Calu3 (cell line): ENCODE data around the gene CDH5. TPM values are rescaled to one million over a fixed set of nuclear protein-coding genes. Genes with fewer than 3 reads are reported as not detected.

Experiments used
- BruUV-seq: library from RNA; stranded (reverse); fragments of 400-500 nt; replicated peaks from 2 replicates; lab custom pipeline; 2021; lab: Mats Ljungman, UMichigan
- CTCF ChIA-PET: fragments of 300-600 bp; sonication (Branson Sonifier 250); formaldehyde crosslinking; loops from one replicate; lab custom pipeline; 2022; ENCODE audit warnings: antibody characterized with exemption; lab: Charles Lee
- DNase-seq: peaks from one replicate; pipeline ENCODE4 v3.0.0; 2022
- H3K27ac Mint-ChIP-seq: one replicate; pipeline ENCODE4 v1.8.0; 2022; ENCODE audit warnings: mixed read lengths; ENCODE audit not compliant: unreplicated experiment
- H3K27me3 Mint-ChIP-seq: one replicate; pipeline ENCODE4 v1.8.0; 2022; ENCODE audit warnings: mixed read lengths; ENCODE audit not compliant: unreplicated experiment
- H3K36me3 Mint-ChIP-seq: one replicate; pipeline ENCODE4 v1.8.0; 2022; ENCODE audit warnings: mild to moderate bottlenecking, moderate library complexity, mixed read lengths; ENCODE audit not compliant: insufficient read depth, unreplicated experiment
- H3K4me1 Mint-ChIP-seq: one replicate; pipeline ENCODE4 v1.8.0; 2022; ENCODE audit warnings: mild to moderate bottlenecking, low read depth, mixed read lengths; ENCODE audit not compliant: unreplicated experiment
- H3K4me3 Mint-ChIP-seq: one replicate; pipeline ENCODE4 v1.8.0; 2022; ENCODE audit warnings: mild to moderate bottlenecking, low read depth, moderate library complexity, mixed read lengths; ENCODE audit not compliant: unreplicated experiment
- H3K9me3 Mint-ChIP-seq: one replicate; pipeline ENCODE4 v1.8.0; 2022; ENCODE audit warnings: low read depth, mixed read lengths; ENCODE audit not compliant: unreplicated experiment
- CTCF ChIP-seq: fragments of 200-600 bp; IDR thresholded peaks from one replicate; pipeline ENCODE4 v1.8.0; 2022; ENCODE audit warnings: antibody characterized with exemption; ENCODE audit not compliant: unreplicated experiment
- intact Hi-C: fragments of 100-400 bp; cut with micrococcal nuclease; formaldehyde crosslinking; loops from one replicate; pipeline ENCODE4 v1.10.0; 2022; ENCODE audit not compliant: unreplicated experiment
- total RNA-seq: library from RNA; stranded (reverse); gene quantifications from 2 replicates; pipeline ENCODE4 v1.2.3, GENCODE V29; 2022

Gene CDH5
- total RNA-seq, 1 experiment from 2014 or later: not detected

GRCh38 chr16:66431760-66432159, 65.3 kb downstream of the CDH5 start:
- Mint-ChIP-seq H3K9me3 (no peaks in the 10 kb centered on the region), H3K27me3 (peaks cover 26% of the 10 kb centered on the region), H3K4me1 (peaks cover 8% of the 10 kb centered on the region), H3K4me3 (no peak overlapping the region), H3K36me3 (peaks cover 6% of the 10 kb centered on the region), H3K27ac (no peak overlapping the region)
- CTCF ChIA-PET: no interaction called here
- intact Hi-C loops: no loop called here
- no peak for TF ChIP-seq CTCF
- no TSS peak for BruUV-seq
- DNase-seq: no peak

GRCh38 chr16:66432429-66432828, 65.9 kb downstream of the CDH5 start:
- intact Hi-C loops: no loop called here
- no peaks in the 10 kb centered on the region for H3K9me3 Mint-ChIP-seq
- peaks cover 6% of the 10 kb centered on the region for H3K4me1 Mint-ChIP-seq
- H3K27ac Mint-ChIP-seq: no peak overlapping the region
- no peak for TF ChIP-seq CTCF
- peaks cover 21% of the 10 kb centered on the region for H3K27me3 Mint-ChIP-seq
- no peak overlapping the region for H3K4me3 Mint-ChIP-seq
- no TSS peak for BruUV-seq
- CTCF ChIA-PET: interaction anchor here (1.0 kb wide), 1 partner anchor 90 kb away, joined by 3 read pairs; no protein-coding TSS in a partner anchor
- no peak for DNase-seq
- peaks cover 6% of the 10 kb centered on the region for H3K36me3 Mint-ChIP-seq

- no peak for DNase-seq
- no peak overlapping the region for H3K27ac Mint-ChIP-seq
- CTCF ChIA-PET: interaction anchor here (0.6 kb wide), 1 partner anchor 41 kb away, joined by 3 read pairs; no protein-coding TSS in a partner anchor
- no peaks in the 10 kb centered on the region for H3K9me3 Mint-ChIP-seq
- no peaks in the 10 kb centered on the region for H3K36me3 Mint-ChIP-seq
- intact Hi-C loops: no loop called here
- H3K4me1 Mint-ChIP-seq: peaks cover 6% of the 10 kb centered on the region
- TF ChIP-seq CTCF: no peak
- BruUV-seq: no TSS peak
- peaks cover 21% of the 10 kb centered on the region for H3K27me3 Mint-ChIP-seq
- H3K4me3 Mint-ChIP-seq: no peak overlapping the region
These were observed 68.3 kb downstream of the CDH5 start for GRCh38 chr16:66434619-66435430.

GRCh38 chr16:66435896-66436295, 69.4 kb downstream of the CDH5 start:
- Mint-ChIP-seq H3K4me3 (no peak overlapping the region), H3K27me3 (peaks cover 28% of the 10 kb centered on the region), H3K36me3 (no peaks in the 10 kb centered on the region), H3K9me3 (no peaks in the 10 kb centered on the region), H3K27ac (no peak overlapping the region), H3K4me1 (peaks cover 6% of the 10 kb centered on the region)
- no peak for DNase-seq
- no peak for TF ChIP-seq CTCF
- no TSS peak for BruUV-seq
- CTCF ChIA-PET: interaction anchor here (0.6 to 0.7 kb wide), 2 partner anchors 19 to 40 kb away, joined by 3 read pairs; no protein-coding TSS in a partner anchor
- intact Hi-C loops: no loop called here
